NCI-H774 (cell line): ENCODE data around the gene RNF217.
"Not testable (repeated sequence)": the region's sequence is repeated elsewhere in the genome, so short reads cannot be mapped to it uniquely, and the experiment has no call there.

Experiments
- DNase-seq: peaks from one replicate; lab custom pipeline; 2025; lab: John Stamatoyannopoulos, UW

RNF217 gene

GRCh38 chr6:125100074-125100652 is 137.9 kb downstream of the RNF217 start:
- no peak for DNase-seq

DNA sequence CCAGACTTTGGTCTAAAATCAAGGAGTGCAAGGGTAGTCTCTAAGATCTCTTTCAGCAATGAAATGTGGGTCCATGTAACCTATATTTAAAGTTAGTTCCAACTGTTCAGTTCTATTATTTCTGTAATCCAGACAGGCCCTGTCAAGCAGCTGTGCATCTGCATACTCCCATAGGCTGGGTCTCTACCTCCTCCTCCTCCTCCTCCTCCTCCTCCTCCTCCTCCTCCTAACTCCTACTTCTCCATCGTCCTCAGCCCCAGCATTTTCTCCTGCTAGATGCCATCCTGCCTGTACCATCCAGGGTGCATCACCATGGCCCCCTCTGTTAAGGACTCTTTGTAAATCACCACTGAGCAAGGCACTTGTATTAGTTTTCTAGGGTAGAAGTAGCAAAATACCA is 138.9 kb downstream of the RNF217 start:
- DNase-seq: no peak

DNA sequence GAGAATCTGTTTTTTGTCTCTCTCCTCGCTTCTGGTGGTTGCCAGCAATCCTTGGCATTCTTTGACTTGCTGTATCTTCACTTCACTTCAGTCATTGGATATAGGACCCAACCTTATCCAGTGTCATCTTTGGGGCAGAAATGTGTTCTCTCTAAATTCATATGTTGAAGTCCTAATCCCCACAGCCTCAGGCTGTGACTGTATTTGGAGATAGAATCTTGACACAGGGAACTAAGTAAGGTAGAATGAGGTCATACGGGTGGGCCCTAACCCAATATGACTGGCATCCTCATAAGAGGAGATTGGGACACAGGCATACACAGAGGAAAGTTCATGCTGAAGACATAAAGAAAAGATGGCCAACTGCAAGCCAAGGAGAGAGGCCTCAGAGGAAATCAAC is 139.4 kb downstream of the RNF217 start:
- no peak for DNase-seq

DNA sequence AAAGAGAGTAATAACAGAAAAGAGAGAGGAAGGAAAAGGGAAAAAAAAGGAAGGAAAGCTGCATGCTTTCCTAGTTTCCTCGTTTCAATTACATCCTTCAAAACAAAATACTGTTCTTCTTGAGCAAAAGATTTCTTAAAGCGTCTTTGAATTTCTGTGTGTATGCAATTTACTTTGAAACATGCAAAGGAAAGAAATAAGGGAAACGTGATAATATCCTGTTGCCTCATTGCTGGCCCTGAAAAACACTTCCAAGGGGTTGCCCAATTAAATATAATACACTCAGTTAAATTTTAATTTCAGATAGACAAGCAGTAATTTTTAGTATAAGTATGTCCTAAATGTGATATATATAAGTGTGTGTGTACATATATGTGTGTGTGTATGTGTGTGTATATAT is 140.2 kb downstream of the RNF217 start:
- no peak for DNase-seq

DNA sequence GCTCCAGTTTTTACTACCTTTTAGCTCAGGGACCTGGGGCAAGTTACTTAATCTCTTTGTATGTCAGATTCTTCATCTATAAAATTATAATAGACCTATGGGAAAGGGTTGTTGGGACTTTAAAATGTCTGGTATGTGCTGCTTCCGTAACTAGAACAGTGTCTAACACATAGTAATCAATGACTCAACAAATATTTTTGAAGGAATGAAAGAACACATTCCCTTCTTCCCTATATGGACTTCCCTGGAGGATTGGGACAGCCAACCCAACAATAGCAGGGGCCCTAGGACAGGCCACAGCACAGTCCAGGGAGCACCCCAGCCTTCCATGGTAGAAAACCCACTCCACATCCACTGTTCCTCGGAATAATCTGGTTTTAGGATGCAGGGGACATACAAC is 140.7 kb downstream of the RNF217 start:
- DNase-seq: no peak

DNA sequence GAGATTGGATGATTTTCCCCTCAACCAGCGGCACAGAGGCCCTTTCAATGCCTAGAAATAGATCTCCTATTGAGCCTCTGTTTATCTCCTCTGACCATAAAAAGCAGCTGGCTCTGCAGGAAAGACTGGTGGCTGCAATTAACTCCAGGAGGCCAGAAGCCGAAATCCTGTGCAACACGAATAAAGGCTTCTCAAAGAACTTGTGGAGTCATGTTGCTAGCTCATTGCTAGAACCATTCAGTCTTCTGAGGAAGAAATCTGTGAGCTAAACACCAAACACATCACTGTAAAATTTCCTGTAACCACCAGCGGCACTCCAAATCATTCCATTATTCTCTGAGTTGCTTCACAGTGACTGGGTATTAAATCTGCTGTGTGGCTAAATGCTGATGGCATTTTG is 142.2 kb downstream of the RNF217 start:
- DNase-seq: peak; percentile 41

GRCh38 chr6:125107048-125107447 is 144.8 kb downstream of the RNF217 start:
- no peak for DNase-seq

GRCh38 chr6:125107896-125108295 is 145.7 kb downstream of the RNF217 start:
- no peak for DNase-seq

DNA sequence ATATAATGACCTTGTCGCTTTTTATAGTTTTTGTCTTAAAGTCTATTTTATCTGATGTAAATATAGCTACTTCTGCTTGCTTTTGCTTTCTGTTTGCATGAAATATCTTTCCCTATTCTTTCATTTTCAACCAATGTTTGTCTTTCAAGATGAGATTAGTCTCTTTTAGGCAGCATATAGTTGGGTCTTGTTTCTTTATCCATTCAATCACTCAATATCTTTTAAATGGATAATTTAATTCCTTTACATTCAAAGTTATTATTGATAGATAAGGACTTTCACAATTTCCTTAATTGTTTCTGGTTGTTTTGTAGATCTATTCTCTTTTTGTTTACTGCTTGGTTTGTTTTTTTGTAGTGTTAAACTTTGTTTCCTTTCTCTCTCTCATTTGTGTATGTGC is 147.8 kb downstream of the RNF217 start:
- DNase-seq: no peak

- no peak for DNase-seq
Measured at GRCh38 chr6:125111219-125111983, 149.2 kb downstream of the RNF217 start.

- DNase-seq: no peak
Measured at GRCh38 chr6:125112934-125113333, 150.7 kb downstream of the RNF217 start.

GRCh38 chr6:125114248-125114858 is 152.1 kb downstream of the RNF217 start:
- DNase-seq: peak; percentile 52

GRCh38 chr6:125116170-125116569 is 153.9 kb downstream of the RNF217 start:
- DNase-seq: no peak

DNA sequence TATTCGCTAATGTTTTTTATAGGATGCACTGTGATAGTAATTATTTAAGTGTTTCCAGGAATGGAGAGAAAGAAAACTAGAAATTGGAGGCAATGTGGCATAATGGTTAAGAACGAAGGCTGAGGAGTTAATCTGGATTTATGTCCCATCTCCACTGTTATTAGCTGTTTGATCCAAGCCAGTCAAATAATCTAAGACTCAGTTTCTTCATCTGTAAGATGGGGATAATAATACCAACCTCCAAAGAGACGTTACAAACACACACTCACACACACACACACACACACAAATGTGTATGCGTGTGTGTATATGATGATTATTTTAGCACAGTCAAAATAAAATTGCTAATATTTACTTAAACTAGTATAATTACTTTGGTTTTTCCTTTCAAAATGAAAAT is 154.5 kb downstream of the RNF217 start:
- DNase-seq: no peak

- DNase-seq: no peak
Measured at GRCh38 chr6:125117818-125118217, 155.6 kb downstream of the RNF217 start.

- no peak for DNase-seq
Measured at GRCh38 chr6:125120054-125120590, 157.9 kb downstream of the RNF217 start.

DNA sequence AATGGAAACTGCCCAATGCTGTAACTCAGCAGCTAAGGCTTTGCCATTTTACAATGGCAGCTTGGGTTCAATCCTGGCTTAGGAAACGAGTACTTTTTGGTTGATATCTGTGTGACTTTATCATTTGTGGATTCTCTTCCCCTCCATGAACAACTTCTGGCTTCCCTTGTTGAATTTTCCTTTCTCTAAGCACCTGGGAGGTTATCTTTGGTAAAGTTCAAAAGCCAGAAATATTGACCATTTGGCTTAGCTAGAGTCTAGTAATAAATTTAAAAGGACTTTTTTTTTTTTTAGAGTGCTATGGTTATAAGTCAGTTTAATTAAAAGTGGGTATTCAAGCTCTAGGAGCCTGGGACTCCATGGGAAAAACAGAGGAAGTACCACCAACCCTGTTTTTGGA is 159.7 kb downstream of the RNF217 start:
- DNase-seq: no peak

- no peak for DNase-seq
Measured at GRCh38 chr6:125123051-125123450, 160.8 kb downstream of the RNF217 start.

- DNase-seq: no peak
Measured at GRCh38 chr6:125123468-125124048, 161.3 kb downstream of the RNF217 start.

GRCh38 chr6:125124049-125124669 is 161.9 kb downstream of the RNF217 start:
- no peak for DNase-seq

GRCh38 chr6:125125856-125126255 is 163.6 kb downstream of the RNF217 start:
- DNase-seq: not testable (repeated sequence)

DNA sequence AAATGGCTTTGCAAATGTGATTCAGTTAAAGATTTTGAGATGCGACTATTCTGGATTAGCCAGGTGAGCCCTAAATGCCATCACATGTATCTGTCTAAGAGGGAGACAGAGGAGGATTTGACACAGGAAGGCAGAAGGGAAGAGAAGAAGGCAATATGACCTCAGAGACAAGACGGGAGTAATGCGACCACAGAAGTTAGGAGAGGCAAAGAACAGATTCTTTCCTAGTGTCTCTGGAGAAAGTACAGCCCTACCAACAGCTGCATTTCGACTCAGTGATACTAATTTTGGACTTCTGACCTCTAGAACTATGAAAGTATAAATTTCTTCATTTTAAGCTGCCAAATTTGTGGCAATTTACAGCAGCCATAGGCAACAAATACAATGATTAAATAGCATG is 167.1 kb downstream of the RNF217 start:
- no peak for DNase-seq
